Adrenal gland (tissue), 5 donors: Measurements from ENCODE around the gene USP6NL.

Source experiments
- POLR2A ChIP-seq, 2 donors: fragments of 450-650 bp; IDR thresholded peaks; one replicate each; pipeline ENCODE4 v1.6.1; 2017; ENCODE audit warnings: antibody characterized with exemption in 2 of 2, mild to moderate bottlenecking in 2 of 2, moderate library complexity in 1 of 2
- TF ChIP-seq, protein P1 (sequence below), 6 experiments: fragments of 450-650 bp in 4 of 6; fragments of 200-600 bp in 2 of 6; sonication (generic) in 1 of 6; IDR thresholded peaks; 1 replicate in 5 of 6; 2 replicates in 1 of 6; pipeline versions ENCODE4 v1.5.1 to v1.8.0; 2016 to 2021; ENCODE audit warnings: antibody characterized with exemption in 6 of 6, mild to moderate bottlenecking in 2 of 6, moderate library complexity in 1 of 6
- donor health status: DM: no; HTN: no; CAD: no.

DNA sequence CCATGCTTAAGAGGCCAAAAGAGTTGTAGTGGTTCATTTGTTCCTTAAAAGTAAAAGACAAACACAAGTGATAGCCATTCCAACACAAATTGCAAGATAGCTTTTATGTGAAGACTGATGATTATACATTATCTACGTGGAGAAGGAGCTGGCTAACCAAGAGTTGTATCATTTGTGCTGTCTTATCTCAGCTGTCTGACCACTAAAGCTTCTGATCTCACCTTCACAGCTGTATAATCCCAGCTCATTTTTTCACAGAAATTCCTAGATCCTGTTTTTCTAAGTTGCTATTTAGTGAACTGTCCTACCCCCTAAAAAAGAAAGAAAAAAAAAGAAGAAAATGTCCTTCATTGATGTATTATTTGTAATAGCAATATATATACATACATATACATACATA, 9.8 kb downstream of the USP6NL start:
- TF ChIP-seq, protein P1, sequence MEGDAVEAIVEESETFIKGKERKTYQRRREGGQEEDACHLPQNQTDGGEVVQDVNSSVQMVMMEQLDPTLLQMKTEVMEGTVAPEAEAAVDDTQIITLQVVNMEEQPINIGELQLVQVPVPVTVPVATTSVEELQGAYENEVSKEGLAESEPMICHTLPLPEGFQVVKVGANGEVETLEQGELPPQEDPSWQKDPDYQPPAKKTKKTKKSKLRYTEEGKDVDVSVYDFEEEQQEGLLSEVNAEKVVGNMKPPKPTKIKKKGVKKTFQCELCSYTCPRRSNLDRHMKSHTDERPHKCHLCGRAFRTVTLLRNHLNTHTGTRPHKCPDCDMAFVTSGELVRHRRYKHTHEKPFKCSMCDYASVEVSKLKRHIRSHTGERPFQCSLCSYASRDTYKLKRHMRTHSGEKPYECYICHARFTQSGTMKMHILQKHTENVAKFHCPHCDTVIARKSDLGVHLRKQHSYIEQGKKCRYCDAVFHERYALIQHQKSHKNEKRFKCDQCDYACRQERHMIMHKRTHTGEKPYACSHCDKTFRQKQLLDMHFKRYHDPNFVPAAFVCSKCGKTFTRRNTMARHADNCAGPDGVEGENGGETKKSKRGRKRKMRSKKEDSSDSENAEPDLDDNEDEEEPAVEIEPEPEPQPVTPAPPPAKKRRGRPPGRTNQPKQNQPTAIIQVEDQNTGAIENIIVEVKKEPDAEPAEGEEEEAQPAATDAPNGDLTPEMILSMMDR (IDR thresholded peaks at IDR 0.05) = no peak
- TF ChIP-seq POLR2A (IDR thresholded peaks at IDR 0.05) = no peak
